ENCODE measurements around the gene TJP2. TPM values are rescaled to one million over a fixed set of nuclear protein-coding genes. Genes with fewer than 3 reads are reported as not detected.
A peak's percentile ranks its signal among the peaks of the same experiment; 100 is the strongest.

Gene TJP2
- total and polyA plus RNA-seq, 2 donors (not counting 3 experiments of a cell fraction or from before 2014, with no cell fraction given), result 83.0 to 168 TPM

DNA sequence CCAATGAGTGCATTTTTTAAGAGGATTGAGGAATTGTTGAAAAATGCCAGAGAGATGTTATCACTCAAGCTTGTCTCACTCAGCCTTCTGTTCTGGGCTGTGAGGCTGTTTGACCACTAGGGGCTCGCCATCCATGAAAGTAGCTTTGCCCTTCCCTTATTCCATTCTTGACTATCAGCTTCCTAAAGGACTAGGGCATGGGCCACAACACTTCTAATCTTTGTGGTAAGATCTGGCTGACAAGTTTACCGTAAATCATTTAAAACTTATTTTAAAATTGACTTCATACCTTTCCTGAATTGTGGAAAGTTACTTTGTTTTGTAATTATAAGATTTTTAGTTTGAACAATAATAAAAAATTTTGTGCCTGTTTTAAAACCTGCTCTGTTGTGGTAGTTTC is 49.5 kb downstream of the TJP2 start:
- Histone ChIP-seq H2AFZ (ENCODE audit: low read depth, low read length) (no peak overlapping the region), H3K9me1 (replicated peaks; ENCODE audit: control insufficient read depth, extremely low read depth, insufficient read depth, low read length) (no peaks in the 10 kb centered on the region), H3K4me3 (replicated peaks in 1 of 3; ENCODE audit: insufficient read depth in 1 of 3, low read depth in 1 of 3, low read length in 3 of 3) (no peak overlapping the region), H3K4me2 (ENCODE audit: insufficient read depth, low read length) (no peak overlapping the region), H3K9ac (replicated peaks; ENCODE audit: extremely low read depth, insufficient read depth, low read length) (no peak overlapping the region), H3K79me2 (ENCODE audit: control insufficient read depth, insufficient read depth, low read length) (peaks cover 3% of the 10 kb centered on the region), H3K9me3 (replicated peaks; ENCODE audit: control insufficient read depth, insufficient read depth, low read length) (no peaks in the 10 kb centered on the region), H3K27me3 (ENCODE audit: control insufficient read depth in 2 of 2, insufficient read depth in 2 of 2, low read length in 2 of 2) (no peaks in the 10 kb centered on the region), H3K4me1 (ENCODE audit: control insufficient read depth, extremely low read depth, insufficient read depth, low read length) (no peaks in the 10 kb centered on the region), H4K20me1 (replicated peaks; ENCODE audit: control insufficient read depth, extremely low read depth, insufficient read depth, low read length) (no peaks in the 10 kb centered on the region), H3K36me3 (ENCODE audit: control insufficient read depth in 2 of 2, extremely low read depth in 1 of 2, insufficient read depth in 2 of 2, low read length in 2 of 2) (peaks cover 16 to 19% of the 10 kb centered on the region in 2 experiments), H3K27ac (ENCODE audit: insufficient read depth, low read depth, low read length) (no peak overlapping the region)
- intact Hi-C loops (cut with micrococcal nuclease), result loop anchor here (2.0 kb wide), 1 partner anchor 189 kb away; no protein-coding TSS in a partner anchor
- dilution Hi-C loops (cut with MboI; ENCODE audit: extremely low pct_ligation_motif_present, low sequenced_read_pairs), result no loop called here
- POLR2A ChIA-PET, result interaction anchor here (0.6 to 1.1 kb wide), 3 partner anchors 58 to 170 kb away, joined by 3 to 4 read pairs (median 4); no protein-coding TSS in a partner anchor
- peak; percentile 95 for FAIRE-seq
- CTCF ChIA-PET, result interaction anchor here (0.6 to 2.3 kb wide), 45 partner anchors 8 to 355 kb away, joined by 3 to 37 read pairs (median 4); partner anchors contain the start of gene FXN
- peak; percentile 74 for DNase-seq (ENCODE audit: low read depth, low spot score)
- no TSS peak for BruUV-seq (replicated peaks)
- TF ChIP-seq JUN (IDR thresholded peaks at IDR 0.05; ENCODE audit: borderline replicate concordance, insufficient read depth, insufficient read length, low read depth) (no peak), POLR2AphosphoS5 (IDR thresholded peaks at IDR 0.05; ENCODE audit: insufficient read depth, low read depth, low read length) (no peak), GATA2 (IDR thresholded peaks at IDR 0.05; ENCODE audit: insufficient read depth, insufficient read length, low read depth, low read length) (peak; percentile 88)
- TF ChIP-seq, protein P1, sequence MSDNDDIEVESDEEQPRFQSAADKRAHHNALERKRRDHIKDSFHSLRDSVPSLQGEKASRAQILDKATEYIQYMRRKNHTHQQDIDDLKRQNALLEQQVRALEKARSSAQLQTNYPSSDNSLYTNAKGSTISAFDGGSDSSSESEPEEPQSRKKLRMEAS (IDR thresholded peaks at IDR 0.05; ENCODE audit: insufficient read depth, insufficient read length), result no peak
- TF ChIP-seq, protein P2, sequence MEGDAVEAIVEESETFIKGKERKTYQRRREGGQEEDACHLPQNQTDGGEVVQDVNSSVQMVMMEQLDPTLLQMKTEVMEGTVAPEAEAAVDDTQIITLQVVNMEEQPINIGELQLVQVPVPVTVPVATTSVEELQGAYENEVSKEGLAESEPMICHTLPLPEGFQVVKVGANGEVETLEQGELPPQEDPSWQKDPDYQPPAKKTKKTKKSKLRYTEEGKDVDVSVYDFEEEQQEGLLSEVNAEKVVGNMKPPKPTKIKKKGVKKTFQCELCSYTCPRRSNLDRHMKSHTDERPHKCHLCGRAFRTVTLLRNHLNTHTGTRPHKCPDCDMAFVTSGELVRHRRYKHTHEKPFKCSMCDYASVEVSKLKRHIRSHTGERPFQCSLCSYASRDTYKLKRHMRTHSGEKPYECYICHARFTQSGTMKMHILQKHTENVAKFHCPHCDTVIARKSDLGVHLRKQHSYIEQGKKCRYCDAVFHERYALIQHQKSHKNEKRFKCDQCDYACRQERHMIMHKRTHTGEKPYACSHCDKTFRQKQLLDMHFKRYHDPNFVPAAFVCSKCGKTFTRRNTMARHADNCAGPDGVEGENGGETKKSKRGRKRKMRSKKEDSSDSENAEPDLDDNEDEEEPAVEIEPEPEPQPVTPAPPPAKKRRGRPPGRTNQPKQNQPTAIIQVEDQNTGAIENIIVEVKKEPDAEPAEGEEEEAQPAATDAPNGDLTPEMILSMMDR (IDR thresholded peaks at IDR 0.05; ENCODE audit: extremely low read depth in 1 of 2, insufficient read depth in 1 of 2, low read depth in 1 of 2, low read length in 2 of 2), result peak; percentile 85

Measured in endothelial cell of umbilical vein (primary cell).